ENCODE results near the gene PHC2.

PHC2 gene

GRCh38 chr1:33377756-33378155, 53.1 kb downstream of the PHC2 start:
- ChIA-PET CTCF (no interaction called here), POLR2A (no interaction called here)
- no peak for DNase-seq (ENCODE audit: extremely low spot score)
- no peak for TF ChIP-seq CTCF (IDR thresholded peaks at IDR 0.05; ENCODE audit: control extremely low read depth, extremely low read depth, low read depth, missing control alignments)

GRCh38 chr1:33377013-33377412, 53.9 kb downstream of the PHC2 start:
- ChIA-PET CTCF (interaction anchor here (1.4 kb wide), 1 partner anchor 94 kb away, joined by 3 read pairs; no protein-coding TSS in a partner anchor), POLR2A (no interaction called here)
- DNase-seq (ENCODE audit: extremely low spot score): no peak
- no peak for TF ChIP-seq CTCF (IDR thresholded peaks at IDR 0.05; ENCODE audit: control extremely low read depth, extremely low read depth, low read depth, missing control alignments)

GRCh38 chr1:33375316-33375715, 55.6 kb downstream of the PHC2 start:
- no peak for TF ChIP-seq CTCF (IDR thresholded peaks at IDR 0.05; ENCODE audit: control extremely low read depth, extremely low read depth, low read depth, missing control alignments)
- ChIA-PET CTCF (interaction anchor here (0.6 kb wide), 1 partner anchor 11 kb away, joined by 3 read pairs; no protein-coding TSS in a partner anchor), POLR2A (no interaction called here)
- DNase-seq (ENCODE audit: extremely low spot score): no peak

- no peak for DNase-seq (ENCODE audit: extremely low spot score)
- ChIA-PET POLR2A (no interaction called here), CTCF (interaction anchor here (0.6 to 1.4 kb wide), 2 partner anchors 10 to 85 kb away, joined by 3 read pairs; no protein-coding TSS in a partner anchor)
- no peak for TF ChIP-seq CTCF (IDR thresholded peaks at IDR 0.05; ENCODE audit: control extremely low read depth, extremely low read depth, low read depth, missing control alignments)
Measured at GRCh38 chr1:33374336-33375105, 56.4 kb downstream of the PHC2 start.

GRCh38 chr1:33373606-33374005, 57.3 kb downstream of the PHC2 start:
- ChIA-PET CTCF (interaction anchor here (1.4 to 6.5 kb wide), 2 partner anchors 76 to 86 kb away, joined by 3 to 51 read pairs; no protein-coding TSS in a partner anchor), POLR2A (no interaction called here)
- no peak for TF ChIP-seq CTCF (IDR thresholded peaks at IDR 0.05; ENCODE audit: control extremely low read depth, extremely low read depth, low read depth, missing control alignments)
- no peak for DNase-seq (ENCODE audit: extremely low spot score)

GRCh38 chr1:33372677-33373076, 58.2 kb downstream of the PHC2 start:
- no peak for DNase-seq (ENCODE audit: extremely low spot score)
- CTCF ChIA-PET: interaction anchor here (0.9 to 6.5 kb wide), 5 partner anchors 10 to 98 kb away, joined by 3 to 51 read pairs (median 5); no protein-coding TSS in a partner anchor
- POLR2A ChIA-PET: no interaction called here
- no peak for TF ChIP-seq CTCF (IDR thresholded peaks at IDR 0.05; ENCODE audit: control extremely low read depth, extremely low read depth, low read depth, missing control alignments)
